ENCODE data around the gene MLANA.

The MLANA gene, protein sequence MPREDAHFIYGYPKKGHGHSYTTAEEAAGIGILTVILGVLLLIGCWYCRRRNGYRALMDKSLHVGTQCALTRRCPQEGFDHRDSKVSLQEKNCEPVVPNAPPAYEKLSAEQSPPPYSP

DNA sequence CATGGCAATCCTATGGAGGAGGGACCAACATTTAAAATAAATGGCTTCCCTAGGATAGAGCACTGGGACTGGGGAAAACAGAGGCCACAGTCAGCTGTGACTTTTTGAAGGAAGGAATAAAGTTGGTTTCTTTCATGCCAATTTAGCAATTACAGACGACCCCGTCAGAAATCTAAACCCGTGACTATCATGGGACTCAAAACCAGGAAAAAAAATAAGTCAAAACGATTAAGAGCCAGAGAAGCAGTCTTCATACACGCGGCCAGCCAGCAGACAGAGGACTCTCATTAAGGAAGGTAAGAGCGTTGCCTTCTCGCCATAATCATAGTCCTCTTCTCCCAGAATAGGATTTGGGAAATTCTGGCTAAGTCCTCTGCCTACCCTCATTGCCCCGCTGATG lies at the start of gene MLANA:
TSS of gene MLANA (plus strand) at position 249 of the 400 bp plus-strand sequence. CDS start 1,586 bp downstream, outside the sequence.
- H3K9me3 ChIP-seq (ENCODE audit: control insufficient read depth, insufficient read depth, low read depth, low read length) = no peaks in the 10 kb centered on the region
- no peaks in the 10 kb centered on the region for H3K36me3 ChIP-seq (ENCODE audit: control insufficient read depth, insufficient read depth, low read length)
- no peak within 1 kb of the TSS for H3K27ac ChIP-seq (ENCODE audit: low read depth, low read length)
- H3K27me3 ChIP-seq (ENCODE audit: control insufficient read depth, insufficient read depth, low read length) = no peaks in the 10 kb centered on the region
- H3K4me3 ChIP-seq (ENCODE audit: low read depth, low read length) = no peak within 1 kb of the TSS
- peaks cover 3% of the 10 kb centered on the region; the same call in 1 of the 2 replicates for H3K4me1 ChIP-seq (ENCODE audit: control insufficient read depth, insufficient read depth, low read length)
- no peak within 1 kb of the TSS for H3K9ac ChIP-seq (ENCODE audit: low read length)

DNA sequence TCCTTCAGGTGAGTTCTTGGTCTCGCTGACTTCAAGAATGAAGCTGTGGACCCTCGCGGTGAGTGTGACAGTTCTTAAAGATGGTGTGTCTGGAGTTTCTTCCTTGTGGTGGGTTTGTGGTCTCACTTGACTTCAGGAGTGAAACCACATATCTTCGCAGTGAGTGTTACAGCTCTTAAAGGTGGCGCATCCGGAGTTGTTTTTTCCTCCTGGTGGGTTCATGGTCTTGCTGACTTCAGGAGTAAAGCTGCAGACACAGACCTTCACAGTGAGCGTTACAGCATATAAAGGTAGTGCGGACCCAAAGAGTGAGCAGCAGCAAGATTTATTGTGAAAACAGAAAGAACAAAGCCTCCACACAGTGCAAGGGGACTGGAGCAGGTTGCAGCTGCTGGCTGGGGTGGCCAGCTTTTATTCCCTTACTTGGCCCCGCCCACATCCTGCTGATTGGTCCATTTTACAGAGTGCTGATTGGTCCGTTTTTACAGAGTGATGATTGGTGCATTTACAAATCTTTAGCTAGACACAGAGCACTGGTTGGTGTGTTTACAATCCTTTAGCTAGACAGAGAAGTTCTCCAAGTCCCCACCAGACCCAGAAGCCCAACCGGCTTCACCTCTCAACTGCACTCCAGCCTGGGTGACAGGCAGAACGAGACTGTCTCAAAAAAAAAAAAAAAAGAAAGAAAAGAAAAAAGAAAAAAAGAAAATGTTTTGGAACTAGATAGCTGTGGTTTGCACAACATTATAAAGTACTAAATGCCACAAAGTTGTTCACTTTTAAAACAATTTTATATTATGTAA lies 48.7 kb upstream of the MLANA start:
- Histone ChIP-seq H3K4me1 (ENCODE audit: control insufficient read depth, insufficient read depth, low read length) (peaks cover 19% of the 10 kb centered on the region), H3K27ac (ENCODE audit: low read depth, low read length) (no peak overlapping the region), H3K9ac (ENCODE audit: low read length) (no peak overlapping the region), H3K4me3 (ENCODE audit: low read depth, low read length) (no peak overlapping the region), H3K36me3 (ENCODE audit: control insufficient read depth, insufficient read depth, low read length) (no peaks in the 10 kb centered on the region), H3K27me3 (ENCODE audit: control insufficient read depth, insufficient read depth, low read length) (no peaks in the 10 kb centered on the region), H3K9me3 (ENCODE audit: control insufficient read depth, insufficient read depth, low read depth, low read length) (0 out of 2 replicates have a peak, but pooled peaks cover 7% of the 10 kb centered on the region)

DNA sequence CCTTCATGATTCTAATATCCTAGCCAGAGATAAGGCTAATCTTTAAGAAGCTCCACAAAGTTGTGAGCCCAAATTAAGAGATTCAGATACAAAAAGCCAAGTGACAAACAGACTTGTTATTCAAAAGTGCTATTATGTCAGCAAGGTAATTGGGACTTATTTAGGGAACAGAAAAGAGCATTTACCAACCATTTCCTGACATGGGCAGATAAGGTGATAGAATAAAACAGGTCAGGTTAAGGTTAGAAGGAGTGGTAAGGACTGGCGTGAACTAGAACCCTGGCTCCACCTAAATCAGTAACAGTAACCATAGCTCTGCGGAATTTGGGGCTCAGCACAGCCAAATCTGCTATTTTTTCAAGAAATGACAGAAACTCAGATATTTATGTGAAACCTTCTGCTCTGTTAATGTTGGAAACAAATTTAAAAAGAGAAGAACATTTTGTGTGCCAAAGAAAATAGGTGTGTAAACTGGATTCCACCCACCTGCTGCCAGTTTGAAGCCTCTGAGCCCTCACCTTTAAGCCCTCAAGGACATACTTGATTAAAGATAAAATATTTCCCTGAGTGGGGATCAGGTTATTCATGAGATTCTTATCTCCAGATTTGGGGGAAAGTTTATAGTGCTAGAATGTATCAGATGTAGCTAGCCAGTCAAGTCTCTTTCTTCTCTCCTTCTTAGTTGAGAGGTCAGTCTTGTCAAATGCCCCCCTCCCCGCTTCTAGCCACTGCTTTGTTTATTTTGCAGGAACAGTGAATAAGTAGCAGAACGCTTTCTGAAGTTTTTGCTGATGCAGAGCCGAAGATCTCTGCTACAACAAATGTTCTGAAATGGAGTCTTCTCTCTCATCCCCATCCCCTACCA lies 47.5 kb upstream of the MLANA start:
- Histone ChIP-seq H3K9me3 (ENCODE audit: control insufficient read depth, insufficient read depth, low read depth, low read length) (0 out of 2 replicates have a peak, but pooled peaks cover 7% of the 10 kb centered on the region), H3K27ac (ENCODE audit: low read depth, low read length) (no peak overlapping the region), H3K36me3 (ENCODE audit: control insufficient read depth, insufficient read depth, low read length) (no peaks in the 10 kb centered on the region), H3K4me1 (ENCODE audit: control insufficient read depth, insufficient read depth, low read length) (peaks cover 19% of the 10 kb centered on the region), H3K27me3 (ENCODE audit: control insufficient read depth, insufficient read depth, low read length) (no peaks in the 10 kb centered on the region), H3K9ac (ENCODE audit: low read length) (no peak overlapping the region), H3K4me3 (ENCODE audit: low read depth, low read length) (no peak overlapping the region)

DNA sequence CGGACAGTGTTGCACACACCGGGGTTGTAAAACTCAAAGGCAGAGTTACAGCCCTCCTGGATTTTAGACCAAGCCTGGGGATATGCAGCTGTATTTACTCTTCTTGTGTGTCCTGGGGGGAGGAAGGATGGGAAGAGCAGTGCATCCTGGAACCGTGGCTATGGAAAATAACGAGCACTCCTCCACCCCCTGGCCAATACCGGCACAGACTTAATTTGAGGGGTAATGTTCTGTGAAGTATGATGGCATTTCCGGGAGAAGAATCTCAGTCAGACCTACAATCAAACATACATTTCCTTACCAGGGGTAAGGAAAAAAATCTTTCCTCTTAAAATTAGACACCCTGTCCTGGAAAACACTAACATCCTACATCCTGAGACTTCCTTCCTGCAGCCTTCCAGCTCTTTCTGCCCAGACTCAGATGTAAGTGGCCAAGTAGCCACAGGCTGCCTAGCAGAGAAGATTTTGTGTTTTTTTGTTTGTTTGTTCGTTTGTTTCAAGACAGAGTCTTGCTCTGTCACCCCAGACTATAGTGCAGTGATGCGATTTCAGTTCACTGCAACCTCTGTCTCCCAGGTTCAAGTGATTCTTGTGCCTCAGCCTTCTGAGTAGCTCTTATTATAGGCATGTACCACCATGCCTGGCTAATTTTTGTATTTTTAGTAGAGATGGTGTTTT lies 46.8 kb upstream of the MLANA start:
- 0 out of 2 replicates have a peak, but pooled peaks cover 7% of the 10 kb centered on the region for H3K9me3 ChIP-seq (ENCODE audit: control insufficient read depth, insufficient read depth, low read depth, low read length)
- no peak overlapping the region for H3K9ac ChIP-seq (ENCODE audit: low read length)
- H3K4me3 ChIP-seq (ENCODE audit: low read depth, low read length) = no peak overlapping the region
- no peaks in the 10 kb centered on the region for H3K27me3 ChIP-seq (ENCODE audit: control insufficient read depth, insufficient read depth, low read length)
- peaks cover 17% of the 10 kb centered on the region for H3K4me1 ChIP-seq (ENCODE audit: control insufficient read depth, insufficient read depth, low read length)
- H3K27ac ChIP-seq (ENCODE audit: low read depth, low read length) = no peak overlapping the region
- H3K36me3 ChIP-seq (ENCODE audit: control insufficient read depth, insufficient read depth, low read length) = no peaks in the 10 kb centered on the region

DNA sequence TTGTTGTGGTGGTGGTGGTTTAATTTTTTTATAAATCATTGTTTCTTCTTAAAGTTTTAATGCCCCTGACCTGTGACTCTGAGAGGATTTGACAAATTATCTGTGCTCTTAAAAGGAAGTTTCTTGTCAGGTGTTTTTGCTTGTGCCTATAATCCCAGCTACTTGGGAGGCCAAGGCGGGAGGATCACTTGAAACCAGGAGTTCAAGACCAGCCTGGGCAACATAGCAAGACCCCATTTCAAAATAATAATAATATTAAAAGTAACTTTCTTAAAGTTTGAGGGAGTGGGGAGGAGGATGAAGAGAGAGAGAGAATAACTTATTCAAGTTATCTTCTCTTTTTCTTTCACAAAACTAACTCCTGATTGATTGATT lies 45.5 kb upstream of the MLANA start:
- Histone ChIP-seq H3K4me1 (ENCODE audit: control insufficient read depth, insufficient read depth, low read length) (peaks cover 8% of the 10 kb centered on the region; the same call in 1 of the 2 replicates), H3K4me3 (ENCODE audit: low read depth, low read length) (no peak overlapping the region), H3K27ac (ENCODE audit: low read depth, low read length) (no peak overlapping the region), H3K9ac (ENCODE audit: low read length) (no peak overlapping the region), H3K27me3 (ENCODE audit: control insufficient read depth, insufficient read depth, low read length) (no peaks in the 10 kb centered on the region), H3K36me3 (ENCODE audit: control insufficient read depth, insufficient read depth, low read length) (no peaks in the 10 kb centered on the region), H3K9me3 (ENCODE audit: control insufficient read depth, insufficient read depth, low read depth, low read length) (0 out of 2 replicates have a peak, but pooled peaks cover 7% of the 10 kb centered on the region)

DNA sequence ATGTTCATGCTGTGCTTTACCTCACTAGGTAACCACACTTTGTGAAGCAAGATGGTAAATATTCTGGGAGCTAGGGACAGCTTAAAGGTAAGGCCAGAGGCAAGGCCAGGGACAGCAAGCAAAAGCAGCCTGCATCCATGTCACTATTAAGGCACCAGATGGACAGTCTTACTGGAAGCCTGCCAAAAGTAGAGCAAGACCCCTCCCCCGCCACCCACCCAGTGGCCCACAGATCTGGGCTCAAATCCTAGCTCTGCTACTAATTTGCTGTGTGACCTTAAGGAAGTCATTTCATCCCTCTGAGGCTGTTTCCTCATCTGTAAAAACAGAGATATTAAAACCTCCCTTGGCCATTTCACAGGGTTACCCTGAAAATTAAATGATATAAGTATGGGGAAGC lies 44.6 kb upstream of the MLANA start:
- no peaks in the 10 kb centered on the region for H3K36me3 ChIP-seq (ENCODE audit: control insufficient read depth, insufficient read depth, low read length)
- H3K9me3 ChIP-seq (ENCODE audit: control insufficient read depth, insufficient read depth, low read depth, low read length) = 0 out of 2 replicates have a peak, but pooled peaks cover 7% of the 10 kb centered on the region
- H3K27me3 ChIP-seq (ENCODE audit: control insufficient read depth, insufficient read depth, low read length) = no peaks in the 10 kb centered on the region
- no peak overlapping the region for H3K27ac ChIP-seq (ENCODE audit: low read depth, low read length)
- no peak overlapping the region for H3K4me3 ChIP-seq (ENCODE audit: low read depth, low read length)
- H3K4me1 ChIP-seq (ENCODE audit: control insufficient read depth, insufficient read depth, low read length) = peaks cover 8% of the 10 kb centered on the region; the same call in 1 of the 2 replicates
- H3K9ac ChIP-seq (ENCODE audit: low read length) = no peak overlapping the region

DNA sequence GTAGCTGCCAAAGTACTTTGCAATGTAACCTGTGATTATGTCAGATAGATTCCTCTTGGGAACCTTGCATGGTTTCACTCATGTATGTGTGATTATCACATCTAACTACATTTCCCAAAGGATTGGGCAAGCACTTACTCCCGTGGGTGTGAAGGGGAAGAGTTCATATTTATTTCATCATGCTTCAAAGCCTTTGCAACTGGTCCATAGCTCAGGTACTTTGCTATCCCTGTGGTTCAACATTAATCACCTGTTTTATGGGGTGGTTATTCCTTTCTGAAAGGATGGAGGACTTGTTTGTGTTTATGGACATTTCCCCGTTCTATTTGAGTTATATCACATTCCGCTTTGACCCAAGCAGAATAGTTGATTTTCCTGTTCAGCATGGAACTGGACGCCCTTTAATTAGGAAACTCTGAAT lies 44.2 kb upstream of the MLANA start:
- H3K9ac ChIP-seq (ENCODE audit: low read length) = no peak overlapping the region
- no peak overlapping the region for H3K4me3 ChIP-seq (ENCODE audit: low read depth, low read length)
- no peaks in the 10 kb centered on the region for H3K27me3 ChIP-seq (ENCODE audit: control insufficient read depth, insufficient read depth, low read length)
- no peak overlapping the region for H3K27ac ChIP-seq (ENCODE audit: low read depth, low read length)
- peaks cover 8% of the 10 kb centered on the region; the same call in 1 of the 2 replicates for H3K4me1 ChIP-seq (ENCODE audit: control insufficient read depth, insufficient read depth, low read length)
- no peaks in the 10 kb centered on the region for H3K36me3 ChIP-seq (ENCODE audit: control insufficient read depth, insufficient read depth, low read length)
- 0 out of 2 replicates have a peak, but pooled peaks cover 6% of the 10 kb centered on the region for H3K9me3 ChIP-seq (ENCODE audit: control insufficient read depth, insufficient read depth, low read depth, low read length)

DNA sequence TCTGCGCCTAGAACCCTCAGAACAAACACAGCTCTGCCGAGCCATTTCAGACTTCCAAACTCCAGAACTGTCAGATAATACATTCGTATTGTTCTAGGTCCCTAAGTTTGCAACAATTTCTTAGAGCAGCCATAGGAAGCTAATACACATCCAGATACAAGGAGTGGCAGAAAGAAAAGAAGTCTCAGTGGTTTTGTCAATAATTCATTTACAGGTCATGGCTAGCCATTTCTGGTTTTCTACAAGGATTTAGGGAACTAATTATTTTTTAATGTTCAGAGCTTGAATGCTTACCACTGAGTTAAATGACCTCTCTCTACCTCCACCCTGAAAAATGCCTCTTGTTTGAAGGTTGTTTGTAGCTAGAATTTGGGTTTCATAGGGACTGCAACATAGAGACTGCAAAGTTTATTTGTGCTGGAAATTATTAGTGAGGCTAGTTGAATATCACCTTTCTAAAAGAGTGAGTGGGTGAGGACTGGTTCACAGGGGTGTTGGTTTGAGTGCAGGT lies 42.3 kb upstream of the MLANA start:
- H3K27me3 ChIP-seq (ENCODE audit: control insufficient read depth, insufficient read depth, low read length) = no peaks in the 10 kb centered on the region
- no peaks in the 10 kb centered on the region for H3K36me3 ChIP-seq (ENCODE audit: control insufficient read depth, insufficient read depth, low read length)
- H3K4me3 ChIP-seq (ENCODE audit: low read depth, low read length) = no peak overlapping the region
- peaks cover 7% of the 10 kb centered on the region; the same call in 1 of the 2 replicates for H3K4me1 ChIP-seq (ENCODE audit: control insufficient read depth, insufficient read depth, low read length)
- H3K9ac ChIP-seq (ENCODE audit: low read length) = no peak overlapping the region
- no peak overlapping the region for H3K27ac ChIP-seq (ENCODE audit: low read depth, low read length)
- no peaks in the 10 kb centered on the region for H3K9me3 ChIP-seq (ENCODE audit: control insufficient read depth, insufficient read depth, low read depth, low read length)

DNA sequence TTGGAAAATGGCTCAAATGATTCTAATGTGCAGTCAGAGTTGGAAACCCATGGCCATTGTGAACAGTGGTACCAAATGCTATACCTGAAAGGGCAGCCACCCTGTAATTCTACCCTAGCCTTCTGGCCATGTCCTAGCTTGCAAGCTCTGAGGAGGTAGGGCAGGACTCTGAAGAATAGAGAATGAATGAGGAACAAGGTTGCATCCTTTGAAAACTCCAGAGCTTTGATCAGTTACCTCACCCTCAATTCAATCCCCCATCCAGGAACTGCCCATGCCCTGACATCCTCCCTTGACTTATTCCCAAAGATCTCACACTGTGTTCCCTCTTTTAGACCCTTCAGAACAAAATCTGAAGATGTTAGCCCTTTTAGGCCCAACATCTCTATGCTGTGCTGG lies 40.0 kb upstream of the MLANA start:
- no peak overlapping the region for H3K27ac ChIP-seq (ENCODE audit: low read depth, low read length)
- H3K4me1 ChIP-seq (ENCODE audit: control insufficient read depth, insufficient read depth, low read length) = no peaks in the 10 kb centered on the region
- no peaks in the 10 kb centered on the region for H3K9me3 ChIP-seq (ENCODE audit: control insufficient read depth, insufficient read depth, low read depth, low read length)
- H3K9ac ChIP-seq (ENCODE audit: low read length) = no peak overlapping the region
- no peaks in the 10 kb centered on the region for H3K27me3 ChIP-seq (ENCODE audit: control insufficient read depth, insufficient read depth, low read length)
- H3K4me3 ChIP-seq (ENCODE audit: low read depth, low read length) = no peak overlapping the region
- no peaks in the 10 kb centered on the region for H3K36me3 ChIP-seq (ENCODE audit: control insufficient read depth, insufficient read depth, low read length)

DNA sequence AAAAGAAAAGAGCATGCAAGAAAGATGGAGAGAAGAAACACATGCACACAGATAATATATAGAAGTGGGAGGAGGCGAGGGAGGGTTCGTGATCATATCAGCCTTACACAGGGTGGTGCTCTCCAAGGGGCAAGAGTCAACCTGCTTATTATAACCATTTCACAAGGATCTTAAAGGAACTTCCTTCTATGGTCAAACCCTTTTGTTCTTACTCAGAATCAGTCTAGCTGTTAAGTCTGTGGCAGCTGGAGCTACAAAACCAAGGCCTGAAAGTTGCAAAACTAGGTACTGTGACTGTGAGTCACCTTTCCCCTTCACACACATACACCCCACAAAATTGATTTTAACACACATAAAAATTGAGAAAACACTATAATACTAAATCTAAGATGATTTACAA lies 39.2 kb upstream of the MLANA start:
- H3K9ac ChIP-seq (ENCODE audit: low read length) = no peak overlapping the region
- no peaks in the 10 kb centered on the region for H3K36me3 ChIP-seq (ENCODE audit: control insufficient read depth, insufficient read depth, low read length)
- no peaks in the 10 kb centered on the region for H3K27me3 ChIP-seq (ENCODE audit: control insufficient read depth, insufficient read depth, low read length)
- H3K4me3 ChIP-seq (ENCODE audit: low read depth, low read length) = no peak overlapping the region
- H3K4me1 ChIP-seq (ENCODE audit: control insufficient read depth, insufficient read depth, low read length) = no peaks in the 10 kb centered on the region
- no peaks in the 10 kb centered on the region for H3K9me3 ChIP-seq (ENCODE audit: control insufficient read depth, insufficient read depth, low read depth, low read length)
- H3K27ac ChIP-seq (ENCODE audit: low read depth, low read length) = no peak overlapping the region
